Thyroid gland (tissue), 4 donors: ENCODE measurements around the gene NR5A2. TPM values are rescaled to one million over a fixed set of nuclear protein-coding genes. Genes with fewer than 3 reads are reported as not detected.
A peak's percentile ranks its signal among the peaks of the same experiment; 100 is the strongest.

Experiments used
- DNase-seq, 2 donors: peaks; one replicate each; pipeline ENCODE4 v3.0.0-alpha.2; 2019
- H3K27ac ChIP-seq, 3 donors: fragments of 200-600 bp; sonication (generic); 1 replicate in 2 of 3; 2 replicates in 1 of 3; pipeline ENCODE4 v1.5.1; 2016 to 2019; ENCODE audit warnings: mild to moderate bottlenecking in 1 of 3, moderate library complexity in 1 of 3
- H3K27me3 ChIP-seq: fragments of 200-600 bp; sonication (generic); one replicate; pipeline ENCODE4 v1.5.1; 2019
- H3K36me3 ChIP-seq, 2 donors: fragments of 200-600 bp; sonication (generic); one replicate each; pipeline ENCODE4 v1.5.1; 2016 to 2019
- H3K4me1 ChIP-seq, 2 donors: fragments of 200-600 bp; sonication (generic); one replicate each; pipeline ENCODE4 v1.5.1; 2017 to 2019
- H3K4me3 ChIP-seq, 3 donors: fragments of 200-600 bp; sonication (generic); replicated peaks in 1 of 3; 1 replicate in 2 of 3; 2 replicates in 1 of 3; pipeline ENCODE4 v1.5.1; 2016; ENCODE audit warnings: mild to moderate bottlenecking in 1 of 3
- H3K9me3 ChIP-seq: fragments of 200-600 bp; sonication (generic); one replicate; pipeline ENCODE4 v1.5.1; 2017
- CTCF ChIP-seq, 6 experiments: fragments of 200-600 bp in 3 of 6; fragments of 450-650 bp in 3 of 6; sonication (generic) in 3 of 6; IDR thresholded peaks; one replicate each; pipeline ENCODE4 v1.5.1; 2016 to 2019; ENCODE audit warnings: antibody characterized with exemption in 6 of 6, mild to moderate bottlenecking in 2 of 6, inconsistent platforms in 1 of 6, moderate library complexity in 1 of 6
- POLR2A ChIP-seq, 2 donors: fragments of 450-650 bp; IDR thresholded peaks; one replicate each; pipeline ENCODE4 v1.6.1; 2017; ENCODE audit warnings: antibody characterized with exemption in 2 of 2, mild to moderate bottlenecking in 2 of 2, moderate library complexity in 1 of 2
- WGBS, 2 donors: methylation state at CpG; one replicate each; pipeline ENCODE4 v1.1.5; 2017; 5-methylcytosine and 5-hydroxymethylcytosine counted together
- intact Hi-C: fragments of 100-400 bp; cut with DNase I; formaldehyde crosslinking; loops from one replicate; pipeline ENCODE4 v1.15.1; 2023
- total RNA-seq, 4 donors: library from RNA; depleted of rRNA; stranded (reverse); fragments of >200 nt; gene quantifications; one replicate each; pipeline ENCODE4 v1.2.3, GENCODE V29; 2016

Gene NR5A2
- total RNA-seq, 4 donors from 2014 or later: 1.5 to 8.2 (median 3.9) TPM

- H3K27ac ChIP-seq: no peak overlapping the region
- H3K9me3 ChIP-seq: no peaks in the 10 kb centered on the region
- no peaks in the 10 kb centered on the region for H3K36me3 ChIP-seq
- DNase-seq: no peak
- H3K4me1 ChIP-seq: peaks cover 7 to 10% of the 10 kb centered on the region in 2 donors
- no peaks in the 10 kb centered on the region for H3K27me3 ChIP-seq
- intact Hi-C loops: no loop called here
- H3K4me3 ChIP-seq: no peak overlapping the region
- TF ChIP-seq POLR2A (IDR thresholded peaks at IDR 0.05) (no peak), CTCF (IDR thresholded peaks at IDR 0.05) (no peak)
- 74 to 75% methylated on average over 8 of the region's 8 CpGs for WGBS, 2 donors
These were observed 151.7 kb downstream of the NR5A2 start for GRCh38 chr1:200179126-200179780.

GRCh38 chr1:200179781-200180160 is 152.3 kb downstream of the NR5A2 start:
- Histone ChIP-seq H3K27ac (no peak overlapping the region), H3K9me3 (no peaks in the 10 kb centered on the region), H3K27me3 (no peaks in the 10 kb centered on the region), H3K4me3 (no peak overlapping the region), H3K36me3 (no peaks in the 10 kb centered on the region), H3K4me1 (peaks cover 11 to 15% of the 10 kb centered on the region in 2 donors)
- TF ChIP-seq CTCF (IDR thresholded peaks at IDR 0.05) (no peak), POLR2A (IDR thresholded peaks at IDR 0.05) (no peak)
- 70 to 82% methylated on average over 4 of the region's 4 CpGs for WGBS, 2 donors
- intact Hi-C loops: no loop called here
- no peak for DNase-seq

- no peak overlapping the region for H3K4me3 ChIP-seq
- no peaks in the 10 kb centered on the region for H3K27me3 ChIP-seq
- TF ChIP-seq POLR2A (IDR thresholded peaks at IDR 0.05): no peak
- 57 to 79% methylated on average over 4 of the region's 4 CpGs for WGBS, 2 donors
- no peaks in the 10 kb centered on the region for H3K36me3 ChIP-seq
- H3K9me3 ChIP-seq: no peaks in the 10 kb centered on the region
- intact Hi-C loops: no loop called here
- H3K4me1 ChIP-seq: peaks cover 13 to 15% of the 10 kb centered on the region in 2 donors
- H3K27ac ChIP-seq: no peak overlapping the region
- DNase-seq: peak in 1 of 2 donors; percentile 4
These were observed 153.3 kb downstream of the NR5A2 start for GRCh38 chr1:200180821-200181220.

GRCh38 chr1:200181861-200182260 is 154.4 kb downstream of the NR5A2 start:
- H3K9me3 ChIP-seq: no peaks in the 10 kb centered on the region
- no peak for TF ChIP-seq CTCF (IDR thresholded peaks at IDR 0.05)
- TF ChIP-seq POLR2A (IDR thresholded peaks at IDR 0.05): no peak
- no peak overlapping the region for H3K27ac ChIP-seq
- H3K27me3 ChIP-seq: no peaks in the 10 kb centered on the region
- no peak overlapping the region for H3K4me3 ChIP-seq
- H3K4me1 ChIP-seq: peaks cover 13 to 15% of the 10 kb centered on the region in 2 donors
- DNase-seq: no peak
- intact Hi-C loops: no loop called here
- H3K36me3 ChIP-seq: no peaks in the 10 kb centered on the region
- 63 to 72% methylated on average over 3 of the region's 3 CpGs for WGBS, 2 donors

- TF ChIP-seq CTCF (IDR thresholded peaks at IDR 0.05): no peak
- TF ChIP-seq POLR2A (IDR thresholded peaks at IDR 0.05): no peak
- Histone ChIP-seq H3K27ac (no peak overlapping the region), H3K36me3 (no peaks in the 10 kb centered on the region), H3K4me3 (no peak overlapping the region), H3K9me3 (no peaks in the 10 kb centered on the region), H3K27me3 (no peaks in the 10 kb centered on the region), H3K4me1 (peaks cover 13 to 15% of the 10 kb centered on the region in 2 donors)
- no peak for DNase-seq
- 92 to 93% methylated on average over 7 of the region's 7 CpGs for WGBS, 2 donors
- intact Hi-C loops: no loop called here
These were observed 155.2 kb downstream of the NR5A2 start for GRCh38 chr1:200182701-200183100.
